Nephron progenitor cell (in vitro differentiated cells): ENCODE results near the gene NUP210.

Experiments
- DNase-seq: peaks from one replicate; pipeline ENCODE4 v3.0.0; 2021
- H3K27ac Mint-ChIP-seq: 2 replicates; pipeline ENCODE4 v1.8.0; 2021; ENCODE audit warnings: mild to moderate bottlenecking, moderate library complexity, mixed read lengths
- H3K27me3 Mint-ChIP-seq: 2 replicates; pipeline ENCODE4 v1.8.0; 2021; ENCODE audit warnings: mild to moderate bottlenecking, low read depth, mixed read lengths; ENCODE audit not compliant: poor library complexity
- H3K36me3 Mint-ChIP-seq: 2 replicates; pipeline ENCODE4 v1.8.0; 2021; ENCODE audit warnings: low read depth, mixed read lengths
- H3K4me1 Mint-ChIP-seq: 2 replicates; pipeline ENCODE4 v1.8.0; 2021; ENCODE audit warnings: mixed read lengths
- H3K4me3 Mint-ChIP-seq: 2 replicates; pipeline ENCODE4 v1.8.0; 2021; ENCODE audit warnings: mild to moderate bottlenecking, moderate library complexity, mixed read lengths
- H3K9me3 Mint-ChIP-seq: 2 replicates; pipeline ENCODE4 v1.8.0; 2021; ENCODE audit warnings: mild to moderate bottlenecking, moderate library complexity, mixed read lengths
- TF ChIP-seq, protein P1 (sequence below): fragments of 200-600 bp; sonication (generic); IDR thresholded peaks from 2 replicates; pipeline ENCODE4 v1.5.0; 2021; ENCODE audit warnings: antibody characterized with exemption

NUP210 gene

DNA sequence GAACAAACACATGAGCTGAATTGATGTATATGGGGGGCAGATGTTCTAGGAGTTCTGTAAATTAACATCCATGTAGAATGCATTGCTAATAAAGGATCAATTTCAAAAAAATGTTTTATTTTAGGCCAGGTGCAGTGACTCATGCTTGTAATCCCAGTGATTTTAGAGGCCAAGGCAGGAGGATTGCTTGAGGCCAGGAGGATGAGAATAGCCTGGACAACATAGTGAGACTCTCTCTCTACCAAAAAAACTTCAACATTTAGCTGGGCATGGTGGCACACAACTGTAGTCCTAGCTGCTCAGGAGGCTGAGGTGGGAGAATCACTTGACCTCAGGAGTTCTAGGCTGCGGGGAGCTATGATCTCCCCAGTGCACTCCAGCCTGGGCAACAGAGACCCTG, 6.5 kb upstream of the NUP210 start:
- DNase-seq, result no peak
- no peaks in the 10 kb centered on the region for H3K4me1 Mint-ChIP-seq
- H3K9me3 Mint-ChIP-seq, result peaks cover 4% of the 10 kb centered on the region
- no peak overlapping the region for H3K4me3 Mint-ChIP-seq
- peaks cover 27% of the 10 kb centered on the region for H3K27me3 Mint-ChIP-seq
- TF ChIP-seq, protein P1, sequence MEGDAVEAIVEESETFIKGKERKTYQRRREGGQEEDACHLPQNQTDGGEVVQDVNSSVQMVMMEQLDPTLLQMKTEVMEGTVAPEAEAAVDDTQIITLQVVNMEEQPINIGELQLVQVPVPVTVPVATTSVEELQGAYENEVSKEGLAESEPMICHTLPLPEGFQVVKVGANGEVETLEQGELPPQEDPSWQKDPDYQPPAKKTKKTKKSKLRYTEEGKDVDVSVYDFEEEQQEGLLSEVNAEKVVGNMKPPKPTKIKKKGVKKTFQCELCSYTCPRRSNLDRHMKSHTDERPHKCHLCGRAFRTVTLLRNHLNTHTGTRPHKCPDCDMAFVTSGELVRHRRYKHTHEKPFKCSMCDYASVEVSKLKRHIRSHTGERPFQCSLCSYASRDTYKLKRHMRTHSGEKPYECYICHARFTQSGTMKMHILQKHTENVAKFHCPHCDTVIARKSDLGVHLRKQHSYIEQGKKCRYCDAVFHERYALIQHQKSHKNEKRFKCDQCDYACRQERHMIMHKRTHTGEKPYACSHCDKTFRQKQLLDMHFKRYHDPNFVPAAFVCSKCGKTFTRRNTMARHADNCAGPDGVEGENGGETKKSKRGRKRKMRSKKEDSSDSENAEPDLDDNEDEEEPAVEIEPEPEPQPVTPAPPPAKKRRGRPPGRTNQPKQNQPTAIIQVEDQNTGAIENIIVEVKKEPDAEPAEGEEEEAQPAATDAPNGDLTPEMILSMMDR, result no peak
- no peak overlapping the region for H3K27ac Mint-ChIP-seq
- H3K36me3 Mint-ChIP-seq, result no peaks in the 10 kb centered on the region

DNA sequence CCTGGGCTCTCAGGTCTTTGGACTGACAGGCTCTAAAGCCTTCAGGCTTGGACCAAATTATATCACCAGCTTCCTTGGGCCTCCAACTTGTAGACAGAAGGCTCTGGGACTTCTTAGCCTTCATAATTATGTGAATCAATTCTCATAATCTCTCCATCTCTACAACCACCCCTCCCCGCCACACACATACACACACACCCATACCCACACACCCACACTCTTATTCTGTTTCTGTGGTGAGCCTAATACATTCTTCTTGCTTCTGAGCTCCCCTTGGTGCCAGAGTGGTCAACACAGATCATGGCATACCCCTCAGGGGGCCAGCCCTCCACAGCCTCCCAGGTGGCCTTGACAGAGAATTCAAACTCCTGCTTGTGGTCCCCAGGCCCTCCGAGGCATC, 5.6 kb upstream of the NUP210 start:
- Mint-ChIP-seq H3K4me3 (no peak overlapping the region), H3K27ac (no peak overlapping the region), H3K4me1 (peaks cover 4% of the 10 kb centered on the region), H3K27me3 (peaks cover 36% of the 10 kb centered on the region), H3K36me3 (no peaks in the 10 kb centered on the region), H3K9me3 (peaks cover 2% of the 10 kb centered on the region)
- TF ChIP-seq, protein P1, result no peak
- no peak for DNase-seq

DNA sequence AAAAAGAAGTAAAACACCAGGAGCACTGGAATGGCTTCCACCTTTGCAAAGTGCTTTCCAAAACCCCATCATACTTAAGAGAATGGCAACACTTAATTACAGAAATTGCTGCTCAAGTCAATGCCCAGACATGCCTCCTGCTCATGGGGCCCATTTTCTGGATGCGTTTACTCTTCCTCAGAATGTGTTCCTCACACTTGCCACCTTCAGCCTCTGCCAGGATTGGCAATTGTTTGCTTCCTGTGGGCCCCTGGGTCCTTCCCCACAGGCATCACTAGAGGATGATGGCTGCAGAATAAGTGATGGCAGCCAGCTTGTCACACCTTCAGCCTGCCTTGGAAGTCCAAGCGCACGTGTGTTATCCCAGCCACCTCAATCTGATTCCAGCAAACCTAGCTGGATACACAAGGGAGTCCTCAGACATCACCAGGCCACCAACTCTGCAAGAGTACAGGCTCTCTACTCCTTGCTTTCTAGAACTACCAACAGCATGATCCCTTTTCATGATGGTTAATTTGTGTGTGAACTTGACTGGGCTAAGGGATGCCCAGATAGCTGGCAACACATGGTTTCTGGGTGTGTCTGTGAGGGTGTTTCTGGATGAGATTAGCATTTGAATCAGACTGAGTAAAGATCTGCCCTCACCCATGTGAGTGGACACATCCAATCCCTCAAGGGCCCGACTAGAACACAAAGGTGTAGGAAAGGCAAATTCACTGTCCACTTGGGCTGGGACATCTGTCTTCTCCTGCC, 4.9 kb upstream of the NUP210 start:
- peaks cover 5% of the 10 kb centered on the region for H3K4me1 Mint-ChIP-seq
- H3K27ac Mint-ChIP-seq, result no peak overlapping the region
- H3K4me3 Mint-ChIP-seq, result no peak overlapping the region
- TF ChIP-seq, protein P1, result no peak
- DNase-seq, result no peak
- peaks cover 39% of the 10 kb centered on the region for H3K27me3 Mint-ChIP-seq
- H3K9me3 Mint-ChIP-seq, result no peaks in the 10 kb centered on the region
- H3K36me3 Mint-ChIP-seq, result no peaks in the 10 kb centered on the region

DNA sequence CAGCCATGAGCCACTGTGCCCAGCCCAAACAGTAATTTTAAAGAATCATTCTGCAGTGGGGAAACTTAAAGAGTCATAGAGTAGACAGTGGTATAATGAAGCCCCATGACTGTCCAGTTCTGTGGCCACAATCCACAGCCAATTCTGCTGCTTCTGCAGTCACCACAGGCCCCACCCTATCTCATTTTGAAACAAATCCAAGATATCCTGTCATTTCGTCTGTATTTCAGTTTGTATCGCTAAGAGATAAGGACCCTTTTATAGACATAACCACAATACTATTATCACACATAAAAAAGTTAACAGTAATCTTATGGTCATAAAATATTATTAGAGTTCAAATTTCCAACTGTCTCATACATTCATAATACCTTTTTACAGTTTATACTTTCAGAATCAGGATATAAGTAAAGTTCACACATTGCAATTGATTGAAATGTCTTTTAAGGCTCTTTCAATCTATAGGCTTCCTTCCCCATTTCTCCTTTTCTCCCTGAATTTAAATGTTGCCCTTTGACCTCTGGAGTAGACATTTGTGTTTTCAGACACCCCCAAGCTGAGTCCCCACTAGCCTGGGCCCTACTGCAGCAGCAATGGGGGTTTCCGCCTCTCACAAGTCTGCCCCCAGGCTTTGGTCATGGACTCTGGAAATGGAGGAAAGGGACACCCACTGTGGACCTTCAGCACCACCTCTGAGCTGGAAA, 4.2 kb upstream of the NUP210 start:
- H3K27ac Mint-ChIP-seq, result no peak overlapping the region
- H3K9me3 Mint-ChIP-seq, result no peaks in the 10 kb centered on the region
- no peak for DNase-seq
- peaks cover 7% of the 10 kb centered on the region for H3K4me1 Mint-ChIP-seq
- H3K4me3 Mint-ChIP-seq, result no peak overlapping the region
- no peaks in the 10 kb centered on the region for H3K36me3 Mint-ChIP-seq
- peaks cover 41% of the 10 kb centered on the region for H3K27me3 Mint-ChIP-seq
- TF ChIP-seq, protein P1, result no peak

DNA sequence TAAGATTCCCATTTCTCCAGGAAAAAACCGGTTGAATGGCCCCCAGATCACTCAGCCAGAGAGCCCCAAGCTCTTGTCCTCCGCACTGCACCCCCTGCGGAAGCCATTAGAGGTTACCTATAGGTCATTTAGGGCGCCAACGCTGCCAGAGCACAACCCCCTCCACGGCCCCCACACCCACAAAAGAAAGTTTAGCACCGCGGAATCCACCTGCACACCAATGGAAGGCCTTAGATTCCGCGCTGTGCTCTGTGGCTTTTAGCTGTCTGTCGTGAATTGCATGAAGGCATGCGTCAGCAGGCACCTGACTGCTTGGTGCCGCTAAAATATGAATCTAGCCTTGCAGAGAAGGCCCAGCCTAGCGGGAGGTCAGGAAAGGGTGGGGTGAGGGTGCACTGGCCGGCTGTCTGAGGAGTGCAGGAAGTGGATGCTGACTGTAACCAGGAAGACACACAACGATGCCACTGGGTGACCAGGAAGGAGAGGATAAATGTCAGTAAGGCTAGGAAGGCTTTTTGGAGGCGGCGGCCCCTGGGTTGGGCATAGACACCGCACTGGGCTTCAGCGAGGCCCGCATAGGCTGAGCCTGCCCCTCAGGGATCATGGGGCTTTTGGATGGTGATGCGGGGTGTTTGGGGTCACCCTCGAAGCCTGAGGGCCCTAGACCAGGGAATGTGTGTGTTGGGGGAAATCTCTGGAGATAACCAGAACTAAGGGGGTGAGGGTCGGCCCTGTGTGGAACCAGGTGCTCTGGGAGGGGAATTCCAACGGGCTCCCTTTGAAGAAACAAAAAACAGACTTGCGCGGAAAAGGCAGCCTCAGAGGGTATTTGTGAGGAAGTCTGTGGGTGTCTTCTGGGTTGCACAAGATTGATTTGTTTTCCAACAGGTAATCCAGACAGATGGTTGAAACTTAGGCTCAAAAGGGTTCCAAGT, 976 bp upstream of the NUP210 start:
- no peak for DNase-seq
- H3K27ac Mint-ChIP-seq, result no peak overlapping the region
- H3K9me3 Mint-ChIP-seq, result no peaks in the 10 kb centered on the region
- H3K4me1 Mint-ChIP-seq, result peaks cover 16% of the 10 kb centered on the region
- peak overlapping the region; percentile 79 for H3K4me3 Mint-ChIP-seq
- peaks cover 60% of the 10 kb centered on the region for H3K27me3 Mint-ChIP-seq
- no peaks in the 10 kb centered on the region for H3K36me3 Mint-ChIP-seq
- TF ChIP-seq, protein P1, result no peak
